ENCODE data around the gene COL6A6.

DNA sequence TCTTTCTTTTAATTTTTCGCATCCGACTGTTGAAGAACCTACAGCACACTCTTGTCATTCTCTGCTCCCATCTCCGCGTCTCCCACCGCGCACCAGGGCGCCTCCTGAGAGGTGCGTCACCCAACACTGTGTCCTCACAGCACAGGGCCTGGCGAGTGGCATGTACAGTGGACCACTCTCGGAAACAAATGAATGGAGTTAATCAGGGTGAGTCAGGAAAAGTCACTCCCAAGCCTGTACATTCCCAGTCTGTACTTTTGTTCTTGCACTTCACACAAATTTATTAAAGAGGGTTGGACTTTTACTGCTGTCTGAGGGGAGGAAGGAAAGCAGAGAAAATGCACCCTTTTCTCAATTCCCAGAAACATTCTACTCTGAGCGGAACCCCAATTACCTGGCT is 625 bp downstream of the COL6A6 start:
- TF ChIP-seq, protein P1, sequence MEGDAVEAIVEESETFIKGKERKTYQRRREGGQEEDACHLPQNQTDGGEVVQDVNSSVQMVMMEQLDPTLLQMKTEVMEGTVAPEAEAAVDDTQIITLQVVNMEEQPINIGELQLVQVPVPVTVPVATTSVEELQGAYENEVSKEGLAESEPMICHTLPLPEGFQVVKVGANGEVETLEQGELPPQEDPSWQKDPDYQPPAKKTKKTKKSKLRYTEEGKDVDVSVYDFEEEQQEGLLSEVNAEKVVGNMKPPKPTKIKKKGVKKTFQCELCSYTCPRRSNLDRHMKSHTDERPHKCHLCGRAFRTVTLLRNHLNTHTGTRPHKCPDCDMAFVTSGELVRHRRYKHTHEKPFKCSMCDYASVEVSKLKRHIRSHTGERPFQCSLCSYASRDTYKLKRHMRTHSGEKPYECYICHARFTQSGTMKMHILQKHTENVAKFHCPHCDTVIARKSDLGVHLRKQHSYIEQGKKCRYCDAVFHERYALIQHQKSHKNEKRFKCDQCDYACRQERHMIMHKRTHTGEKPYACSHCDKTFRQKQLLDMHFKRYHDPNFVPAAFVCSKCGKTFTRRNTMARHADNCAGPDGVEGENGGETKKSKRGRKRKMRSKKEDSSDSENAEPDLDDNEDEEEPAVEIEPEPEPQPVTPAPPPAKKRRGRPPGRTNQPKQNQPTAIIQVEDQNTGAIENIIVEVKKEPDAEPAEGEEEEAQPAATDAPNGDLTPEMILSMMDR (IDR thresholded peaks at IDR 0.05), result no peak
- TF ChIP-seq POLR2A (IDR thresholded peaks at IDR 0.05), result no peak
